MCF 10A (cell line): Measurements from ENCODE around the gene DDX3X. TPM values are rescaled to one million over a fixed set of nuclear protein-coding genes. Genes with fewer than 3 reads are reported as not detected.
"Not testable (repeated sequence)": the region's sequence is repeated elsewhere in the genome, so short reads cannot be mapped to it uniquely, and the experiment has no call there.

Experiments
- BruUV-seq: library from RNA; stranded (reverse); fragments of 400-500 nt; replicated peaks from 2 replicates; lab custom pipeline; 2021; lab: Mats Ljungman, UMichigan
- CTCF ChIA-PET: fragments of 300-600 bp; sonication (Branson Sonifier 250); formaldehyde crosslinking; extraction: SDS; loops from one replicate; lab custom pipeline; 2021; ENCODE audit warnings: antibody characterized with exemption, inconsistent platforms; lab: Yijun Ruan, JAX
- POLR2A ChIA-PET: fragments of 300-600, 350-650 bp; sonication (Branson Sonifier 250); formaldehyde crosslinking; extraction: SDS; loops from one replicate; lab custom pipeline; 2020; ENCODE audit warnings: antibody characterized with exemption, inconsistent platforms; lab: Yijun Ruan, JAX
- DNase-seq: peaks from one replicate; pipeline ENCODE4 v3.0.0-alpha.2; 2018; ENCODE audit not compliant: unreplicated experiment
- H3K27ac Mint-ChIP-seq: one replicate; pipeline ENCODE4 v1.8.0; 2022; ENCODE audit warnings: mild to moderate bottlenecking, low read depth, mixed read lengths; ENCODE audit not compliant: unreplicated experiment
- H3K27me3 Mint-ChIP-seq: one replicate; pipeline ENCODE4 v1.8.0; 2022; ENCODE audit warnings: mixed read lengths; ENCODE audit not compliant: insufficient read depth, unreplicated experiment
- H3K36me3 Mint-ChIP-seq: one replicate; pipeline ENCODE4 v1.8.0; 2022; ENCODE audit warnings: mild to moderate bottlenecking, moderate library complexity, mixed read lengths; ENCODE audit not compliant: insufficient read depth, unreplicated experiment
- H3K4me1 Mint-ChIP-seq: one replicate; pipeline ENCODE4 v1.8.0; 2022; ENCODE audit warnings: mixed read lengths; ENCODE audit not compliant: insufficient read depth, unreplicated experiment
- H3K4me3 Mint-ChIP-seq: one replicate; pipeline ENCODE4 v1.8.0; 2022; ENCODE audit warnings: mild to moderate bottlenecking, moderate library complexity, mixed read lengths; ENCODE audit not compliant: unreplicated experiment
- H3K9me3 Mint-ChIP-seq: one replicate; pipeline ENCODE4 v1.8.0; 2022; ENCODE audit warnings: mixed read lengths; ENCODE audit not compliant: unreplicated experiment
- CTCF ChIP-seq: fragments of 200-600 bp; IDR thresholded peaks from one replicate; pipeline ENCODE4 v1.8.0; 2022; ENCODE audit warnings: antibody characterized with exemption, mild to moderate bottlenecking; ENCODE audit not compliant: unreplicated experiment
- intact Hi-C: fragments of 100-400 bp; cut with micrococcal nuclease; formaldehyde crosslinking; loops from 2 replicates; pipeline ENCODE4 v1.14.1; 2022
- total RNA-seq: library from RNA; stranded (reverse); gene quantifications from 2 replicates; pipeline ENCODE4 v1.2.3, GENCODE V29; 2022

DDX3X gene
- total RNA-seq, 1 experiment from 2014 or later = 290 TPM

- CTCF ChIA-PET = interaction anchor here (0.5 kb wide), 1 partner anchor 848 kb away, joined by 4 read pairs; no protein-coding TSS in a partner anchor
- BruUV-seq = no TSS peak
- no peaks in the 10 kb centered on the region for H3K4me1 Mint-ChIP-seq
- DNase-seq = peak; percentile 89
- H3K4me3 Mint-ChIP-seq = peak overlapping the region; percentile 36
- no peaks in the 10 kb centered on the region for H3K27me3 Mint-ChIP-seq
- no peaks in the 10 kb centered on the region for H3K9me3 Mint-ChIP-seq
- POLR2A ChIA-PET = interaction anchor here (0.6 to 2.0 kb wide), 8 partner anchors 9 to 100 kb away, joined by 3 to 9 read pairs (median 4); no protein-coding TSS in a partner anchor
- peak overlapping the region; percentile 75 for H3K27ac Mint-ChIP-seq
- intact Hi-C loops = no loop called here
- no peak for TF ChIP-seq CTCF
- H3K36me3 Mint-ChIP-seq = no peaks in the 10 kb centered on the region
These were observed 57.6 kb downstream of the DDX3X start for GRCh38 chrX:41391606-41392005.

GRCh38 chrX:41394293-41394692, 60.3 kb downstream of the DDX3X start:
- CTCF ChIA-PET = no interaction called here
- no peak overlapping the region for H3K27ac Mint-ChIP-seq
- no peaks in the 10 kb centered on the region for H3K4me1 Mint-ChIP-seq
- no peaks in the 10 kb centered on the region for H3K36me3 Mint-ChIP-seq
- POLR2A ChIA-PET = no interaction called here
- no TSS peak for BruUV-seq
- H3K27me3 Mint-ChIP-seq = no peaks in the 10 kb centered on the region
- H3K9me3 Mint-ChIP-seq = no peaks in the 10 kb centered on the region
- TF ChIP-seq CTCF = no peak
- no peak overlapping the region for H3K4me3 Mint-ChIP-seq
- no peak for DNase-seq
- intact Hi-C loops = no loop called here

GRCh38 chrX:41397219-41397618, 63.3 kb downstream of the DDX3X start:
- Mint-ChIP-seq H3K36me3 (no peaks in the 10 kb centered on the region), H3K4me3 (no peak overlapping the region), H3K4me1 (no peaks in the 10 kb centered on the region), H3K27me3 (no peaks in the 10 kb centered on the region), H3K27ac (no peak overlapping the region), H3K9me3 (no peaks in the 10 kb centered on the region)
- DNase-seq = no peak
- TF ChIP-seq CTCF = no peak
- POLR2A ChIA-PET = interaction anchor here (0.7 kb wide), 1 partner anchor 24 kb away, joined by 3 read pairs; no protein-coding TSS in a partner anchor
- CTCF ChIA-PET = interaction anchor here (0.6 to 0.7 kb wide), 2 partner anchors 14 to 275 kb away, joined by 3 read pairs; no protein-coding TSS in a partner anchor
- intact Hi-C loops = no loop called here
- no TSS peak for BruUV-seq

GRCh38 chrX:41397768-41398167, 63.8 kb downstream of the DDX3X start:
- no peaks in the 10 kb centered on the region for H3K36me3 Mint-ChIP-seq
- no peak for TF ChIP-seq CTCF
- ChIA-PET CTCF (no interaction called here), POLR2A (no interaction called here)
- intact Hi-C loops = no loop called here
- DNase-seq = no peak
- BruUV-seq = no TSS peak
- no peak overlapping the region for H3K27ac Mint-ChIP-seq
- H3K9me3 Mint-ChIP-seq = no peaks in the 10 kb centered on the region
- no peak overlapping the region for H3K4me3 Mint-ChIP-seq
- H3K27me3 Mint-ChIP-seq = no peaks in the 10 kb centered on the region
- no peaks in the 10 kb centered on the region for H3K4me1 Mint-ChIP-seq

- H3K9me3 Mint-ChIP-seq, DNase-seq, H3K4me3 Mint-ChIP-seq, H3K4me1 Mint-ChIP-seq, POLR2A ChIA-PET, BruUV-seq, H3K27ac Mint-ChIP-seq, CTCF ChIA-PET, H3K36me3 Mint-ChIP-seq, intact Hi-C loops, H3K27me3 Mint-ChIP-seq: not testable (repeated sequence)
These were observed 68.6 kb downstream of the DDX3X start for GRCh38 chrX:41402556-41402955.
